ENCODE results near the gene MS4A2.

DNA sequence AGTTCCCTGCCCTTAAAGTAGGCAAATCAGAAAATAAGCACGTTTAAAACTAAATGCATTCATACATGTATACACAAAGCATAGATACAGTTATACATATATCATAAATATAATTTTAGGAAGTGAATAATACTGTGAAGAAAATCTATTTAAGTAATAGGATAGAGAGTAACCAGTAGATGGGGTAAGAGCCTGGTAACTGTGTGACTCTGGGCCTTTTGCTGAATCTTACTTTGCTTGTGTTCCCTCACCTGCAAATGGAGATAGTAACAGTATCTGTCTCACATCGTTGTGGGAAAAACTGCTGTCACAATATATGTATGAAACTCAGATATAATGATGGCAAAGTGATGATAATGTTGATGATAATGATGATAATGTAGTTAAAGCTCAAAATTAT, 29.9 kb downstream of the MS4A2 start:
- TF ChIP-seq, protein P1, sequence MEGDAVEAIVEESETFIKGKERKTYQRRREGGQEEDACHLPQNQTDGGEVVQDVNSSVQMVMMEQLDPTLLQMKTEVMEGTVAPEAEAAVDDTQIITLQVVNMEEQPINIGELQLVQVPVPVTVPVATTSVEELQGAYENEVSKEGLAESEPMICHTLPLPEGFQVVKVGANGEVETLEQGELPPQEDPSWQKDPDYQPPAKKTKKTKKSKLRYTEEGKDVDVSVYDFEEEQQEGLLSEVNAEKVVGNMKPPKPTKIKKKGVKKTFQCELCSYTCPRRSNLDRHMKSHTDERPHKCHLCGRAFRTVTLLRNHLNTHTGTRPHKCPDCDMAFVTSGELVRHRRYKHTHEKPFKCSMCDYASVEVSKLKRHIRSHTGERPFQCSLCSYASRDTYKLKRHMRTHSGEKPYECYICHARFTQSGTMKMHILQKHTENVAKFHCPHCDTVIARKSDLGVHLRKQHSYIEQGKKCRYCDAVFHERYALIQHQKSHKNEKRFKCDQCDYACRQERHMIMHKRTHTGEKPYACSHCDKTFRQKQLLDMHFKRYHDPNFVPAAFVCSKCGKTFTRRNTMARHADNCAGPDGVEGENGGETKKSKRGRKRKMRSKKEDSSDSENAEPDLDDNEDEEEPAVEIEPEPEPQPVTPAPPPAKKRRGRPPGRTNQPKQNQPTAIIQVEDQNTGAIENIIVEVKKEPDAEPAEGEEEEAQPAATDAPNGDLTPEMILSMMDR (IDR thresholded peaks at IDR 0.05) = no peak
- TF ChIP-seq ZFX (IDR thresholded peaks at IDR 0.05; ENCODE audit: borderline replicate concordance) = no peak

Measured in 22Rv1 (cell line).